IPS DF 4.7 (cell line): ENCODE results near the gene DCXR.

Source experiments
- DNase-seq: peaks from one replicate; pipeline ENCODE4 v3.0.0-alpha.2; 2013; ENCODE audit warnings: low spot score; ENCODE audit errors: extremely low read depth

Gene DCXR

GRCh38 chr17:82012261-82012639 is 25.2 kb downstream of the DCXR start:
- no peak for DNase-seq

GRCh38 chr17:82011617-82012187 is 25.8 kb downstream of the DCXR start:
- DNase-seq, result no peak

- DNase-seq, result no peak
Measured at GRCh38 chr17:82010575-82011525, 26.6 kb downstream of the DCXR start.

GRCh38 chr17:82009413-82009812 is 28.1 kb downstream of the DCXR start:
- no peak for DNase-seq

- DNase-seq, result no peak
Measured at GRCh38 chr17:82008941-82009405, 28.5 kb downstream of the DCXR start.

GRCh38 chr17:82008258-82008940 is 29.1 kb downstream of the DCXR start:
- DNase-seq, result no peak

- DNase-seq, result no peak
Measured at GRCh38 chr17:82007495-82008257, 29.8 kb downstream of the DCXR start.

GRCh38 chr17:82007228-82007494 is 30.3 kb downstream of the DCXR start:
- no peak for DNase-seq

GRCh38 chr17:82006468-82007227 is 30.8 kb downstream of the DCXR start:
- DNase-seq, result no peak

GRCh38 chr17:82005701-82006348 is 31.7 kb downstream of the DCXR start:
- no peak for DNase-seq

- no peak for DNase-seq
Measured at GRCh38 chr17:82004517-82005455, 32.7 kb downstream of the DCXR start.

GRCh38 chr17:82003411-82004381 is 33.8 kb downstream of the DCXR start:
- no peak for DNase-seq

- DNase-seq, result no peak
Measured at GRCh38 chr17:82001571-82002056, 35.9 kb downstream of the DCXR start.

- DNase-seq, result no peak
Measured at GRCh38 chr17:82000803-82001570, 36.5 kb downstream of the DCXR start.

- DNase-seq, result no peak
Measured at GRCh38 chr17:81999976-82000802, 37.3 kb downstream of the DCXR start.

- no peak for DNase-seq
Measured at GRCh38 chr17:81999587-81999975, 37.9 kb downstream of the DCXR start.
